GM12878 (cell line): ENCODE data around the gene RPL31. TPM values are rescaled to one million over a fixed set of nuclear protein-coding genes. Genes with fewer than 3 reads are reported as not detected.

Experiments used
- ATAC-seq: fragments of 200-7000 bp; cut with Tn5 transposase; 3 replicates; pipeline ENCODE4 v1.9.1; 2020; ENCODE audit warnings: mild to moderate bottlenecking, moderate library complexity
- BruUV-seq: library from RNA; stranded (reverse); fragments of 400-500 nt; replicated peaks from 2 replicates; lab custom pipeline; 2021; lab: Mats Ljungman, UMichigan
- CTCF ChIA-PET: fragments of 300-600 bp; sonication (Branson Sonifier 250); formaldehyde crosslinking; extraction: SDS; loops from one replicate; lab custom pipeline; 2021; ENCODE audit warnings: inconsistent platforms; lab: Yijun Ruan, JAX
- POLR2A ChIA-PET: fragments of 350-600 bp; formaldehyde crosslinking; extraction: SDS; loops from one replicate; lab custom pipeline; 2021; ENCODE audit warnings: inconsistent platforms; lab: Charles Lee
- RAD21 ChIA-PET: fragments of 300-600 bp; sonication (Branson Sonifier 250); formaldehyde crosslinking; loops from one replicate; lab custom pipeline; 2023; ENCODE audit warnings: antibody characterized with exemption; ENCODE audit not compliant: unreplicated experiment; lab: Charles Lee
- SMC1A ChIA-PET: fragments of 300-600 bp; sonication (Branson Sonifier 250); formaldehyde crosslinking; loops from one replicate; lab custom pipeline; 2023; ENCODE audit not compliant: unreplicated experiment, uncharacterized antibody; lab: Charles Lee
- DNase-seq: peaks from one replicate; pipeline ENCODE4 v3.0.0-alpha.2; 2011; ENCODE audit warnings: low read depth, low spot score
- FAIRE-seq: peaks from 3 replicates; lab custom pipeline; 2011; peaks lifted over from hg19 to GRCh38; lab: Jason Lieb, UNC
- H2AFZ ChIP-seq: 2 replicates; pipeline ENCODE4 v1.6.0; 2011; ENCODE audit warnings: low read depth, low read length, control low read depth; ENCODE audit not compliant: control insufficient read depth
- H3K27ac ChIP-seq: 2 replicates; pipeline ENCODE4 v1.5.1; 2011; ENCODE audit warnings: control low read depth; ENCODE audit not compliant: control insufficient read depth, insufficient read depth
- H3K27me3 ChIP-seq, 2 experiments: replicated peaks in 1 of 2; 2 replicates each; pipeline versions ENCODE4 v1.6.0 to v1.6.1; 2011; ENCODE audit warnings: low read length in 1 of 2; ENCODE audit not compliant: control insufficient read depth in 2 of 2, insufficient read depth in 2 of 2
- H3K36me3 ChIP-seq, 2 experiments: 2 replicates each; pipeline ENCODE4 v1.5.1; 2011; ENCODE audit warnings: low read length in 1 of 2; ENCODE audit not compliant: control insufficient read depth in 2 of 2, insufficient read depth in 2 of 2
- H3K4me1 ChIP-seq: 2 replicates; pipeline ENCODE4 v1.6.1; 2011; ENCODE audit warnings: mild to moderate bottlenecking, low read length, moderate library complexity, mixed read lengths; ENCODE audit not compliant: control insufficient read depth, insufficient read depth
- H3K4me2 ChIP-seq: 2 replicates; pipeline ENCODE4 v1.6.0; 2011; ENCODE audit warnings: control low read depth; ENCODE audit not compliant: control insufficient read depth, insufficient read depth
- H3K4me3 ChIP-seq: fragments of 200-600 bp; sonication (generic); 2 replicates; pipeline ENCODE4 v1.5.1; 2016
- H3K79me2 ChIP-seq: 2 replicates; pipeline ENCODE4 v1.6.0; 2011; ENCODE audit warnings: low read length; ENCODE audit not compliant: control insufficient read depth, insufficient read depth
- H3K9ac ChIP-seq: 2 replicates; pipeline ENCODE4 v1.8.0; 2011; ENCODE audit warnings: low read length, control low read depth, mixed read lengths; ENCODE audit not compliant: control insufficient read depth, insufficient read depth
- H3K9me3 ChIP-seq: replicated peaks from 3 replicates; pipeline ENCODE4 v1.5.1; 2011; ENCODE audit warnings: mild to moderate bottlenecking, low read length; ENCODE audit not compliant: control insufficient read depth, insufficient read depth
- H4K20me1 ChIP-seq: 2 replicates; pipeline ENCODE4 v1.6.0; 2011; ENCODE audit not compliant: control insufficient read depth, insufficient read depth
- ATF2 ChIP-seq: IDR thresholded peaks from 2 replicates; pipeline ENCODE4 v1.6.1; 2012; ENCODE audit warnings: low read length, inconsistent platforms
- CHD4 ChIP-seq: fragments of 200-600 bp; sonication (generic); IDR thresholded peaks from 2 replicates; pipeline ENCODE4 v1.6.1; 2016; ENCODE audit warnings: mild to moderate bottlenecking
- GABPA ChIP-seq: IDR thresholded peaks from 2 replicates; pipeline ENCODE4 v1.6.1; 2014; ENCODE audit warnings: antibody characterized with exemption, low read depth, mild to moderate bottlenecking, inconsistent platforms
- JUNB ChIP-seq: IDR thresholded peaks from 2 replicates; pipeline ENCODE4 v1.6.1; 2016; ENCODE audit warnings: antibody characterized with exemption, mild to moderate bottlenecking
- MEF2B ChIP-seq: fragments of 450-650 bp; IDR thresholded peaks from 2 replicates; pipeline ENCODE4 v1.6.1; 2018; ENCODE audit warnings: mild to moderate bottlenecking, moderate library complexity; ENCODE audit not compliant: partially characterized antibody, poor library complexity, severe bottlenecking
- NFXL1 ChIP-seq: fragments of 450-650 bp; IDR thresholded peaks from 2 replicates; pipeline ENCODE4 v1.6.1; 2017; ENCODE audit warnings: antibody characterized with exemption, mild to moderate bottlenecking, borderline replicate concordance
- PML ChIP-seq: IDR thresholded peaks from 2 replicates; pipeline ENCODE4 v1.6.1; 2012; ENCODE audit warnings: low read length, inconsistent platforms
- RELA ChIP-seq: fragments of 450-650 bp; IDR thresholded peaks from 2 replicates; pipeline ENCODE4 v1.8.0; 2014; ENCODE audit warnings: borderline replicate concordance; ENCODE audit not compliant: partially characterized antibody
- SREBF2 ChIP-seq: IDR thresholded peaks from 2 replicates; pipeline ENCODE4 v1.6.1; 2012; ENCODE audit warnings: mild to moderate bottlenecking, low read length
- STAT1 ChIP-seq: fragments of 450-650 bp; conservative IDR thresholded peaks from 2 replicates; pipeline ENCODE4 v1.6.1; 2014; ENCODE audit warnings: antibody characterized with exemption, mild to moderate bottlenecking
- WGBS: methylation state at CpG from one replicate; pipeline ENCODE4 v1.1.6; 2016; ENCODE audit warnings: low lambda C conversion rate; ENCODE audit not compliant: insufficient replicate concordance, insufficient coverage; ENCODE audit errors: missing lambda C conversion rate; 5-methylcytosine and 5-hydroxymethylcytosine counted together
- in situ Hi-C: fragments of 300-500 bp; cut with MboI; formaldehyde crosslinking; loops from 9 replicates; pipeline ENCODE4 v1.14.3; 2018; ENCODE audit warnings: mixed read lengths
- intact Hi-C: fragments of 100-400 bp; cut with micrococcal nuclease; formaldehyde crosslinking; loops from one replicate; pipeline ENCODE4 v1.14.2; 2022; ENCODE audit not compliant: unreplicated experiment
- polyA plus RNA-seq, 11 experiments: library from polyadenylated mRNA; depleted of rRNA in 4 of 11; unstranded in 6 of 11; stranded (reverse) in 5 of 11; fragments of >200 nt; fragmentation: Nextera tagmentation in 4 of 11; fragmentation: Illumina TruSeq in 1 of 11; extraction: Ambion mirVana in 4 of 11; extraction: Trizol in 1 of 11; gene quantifications; 1 replicate in 1 of 11; 2 replicates in 10 of 11; pipeline versions ENCODE4 v1.2.1 to v1.2.3, GENCODE V29; 2011 to 2016; ENCODE audit warnings: inconsistent platforms in 2 of 11, missing spikeins in 2 of 11, low read depth in 1 of 11
- total RNA-seq, 4 experiments: library from RNA; depleted of rRNA in 3 of 4; stranded (reverse); fragments of >200 nt in 3 of 4; fragmentation: Illumina TruSeq in 1 of 4; extraction: Trizol in 1 of 4; gene quantifications; 2 replicates each; pipeline versions ENCODE4 v1.2.1 to v1.2.3, GENCODE V29; 2013 to 2021

Gene RPL31
- total and polyA plus RNA-seq, 10 of the 15 experiments (the other 5 are each of a cell fraction or from before 2014, with no cell fraction given), result 1,643 to 8,551 (median 2,208) TPM

GRCh38 chr2:100957996-100958653 is 44.0 kb upstream of the RPL31 start:
- no peaks in the 10 kb centered on the region for H3K36me3 ChIP-seq
- BruUV-seq, result no TSS peak
- H3K4me1 ChIP-seq, result no peaks in the 10 kb centered on the region
- no peaks in the 10 kb centered on the region for H3K9me3 ChIP-seq
- in situ Hi-C loops (no loop called here), intact Hi-C loops (no loop called here)
- H3K27ac ChIP-seq, result no peak overlapping the region
- CTCF ChIA-PET, result no interaction called here
- peaks cover 3% of the 10 kb centered on the region in 2 experiments; a peak in 3 of 4 replicates for H3K27me3 ChIP-seq
- POLR2A ChIA-PET, result no interaction called here
- TF ChIP-seq ATF2 (no peak), CHD4 (no peak), SREBF2 (no peak), RELA (no peak), JUNB (no peak), NFXL1 (no peak), STAT1 (no peak), GABPA (no peak), MEF2B (no peak), PML (no peak)
- no peak overlapping the region for H3K9ac ChIP-seq
- SMC1A ChIA-PET, result no interaction called here
- H4K20me1 ChIP-seq, result no peaks in the 10 kb centered on the region
- ATAC-seq, result no peak
- FAIRE-seq, result no peak
- H3K79me2 ChIP-seq, result no peaks in the 10 kb centered on the region
- no peak overlapping the region for H3K4me3 ChIP-seq
- WGBS, result 62% methylated on average over 16 of the region's 16 CpGs
- no peak overlapping the region for H2AFZ ChIP-seq
- RAD21 ChIA-PET, result no interaction called here
- no peak overlapping the region for H3K4me2 ChIP-seq
- DNase-seq, result no peak
